GM12878 (cell line): ENCODE data around the gene MYO9B. TPM values are rescaled to one million over a fixed set of nuclear protein-coding genes. Genes with fewer than 3 reads are reported as not detected.
"Not testable (repeated sequence)": the region's sequence is repeated elsewhere in the genome, so short reads cannot be mapped to it uniquely, and the experiment has no call there.

Experiments
- ATAC-seq: fragments of 200-7000 bp; cut with Tn5 transposase; 3 replicates; pipeline ENCODE4 v1.9.1; 2020; ENCODE audit warnings: mild to moderate bottlenecking, moderate library complexity
- BruUV-seq: library from RNA; stranded (reverse); fragments of 400-500 nt; replicated peaks from 2 replicates; lab custom pipeline; 2021; lab: Mats Ljungman, UMichigan
- CTCF ChIA-PET: fragments of 300-600 bp; sonication (Branson Sonifier 250); formaldehyde crosslinking; extraction: SDS; loops from one replicate; lab custom pipeline; 2021; ENCODE audit warnings: inconsistent platforms; lab: Yijun Ruan, JAX
- POLR2A ChIA-PET: fragments of 350-600 bp; formaldehyde crosslinking; extraction: SDS; loops from one replicate; lab custom pipeline; 2021; ENCODE audit warnings: inconsistent platforms; lab: Charles Lee
- RAD21 ChIA-PET: fragments of 300-600 bp; sonication (Branson Sonifier 250); formaldehyde crosslinking; loops from one replicate; lab custom pipeline; 2023; ENCODE audit warnings: antibody characterized with exemption; ENCODE audit not compliant: unreplicated experiment; lab: Charles Lee
- SMC1A ChIA-PET: fragments of 300-600 bp; sonication (Branson Sonifier 250); formaldehyde crosslinking; loops from one replicate; lab custom pipeline; 2023; ENCODE audit not compliant: unreplicated experiment, uncharacterized antibody; lab: Charles Lee
- DNase-seq: peaks from one replicate; pipeline ENCODE4 v3.0.0-alpha.2; 2011; ENCODE audit warnings: low read depth, low spot score
- FAIRE-seq: peaks from 3 replicates; lab custom pipeline; 2011; peaks lifted over from hg19 to GRCh38; lab: Jason Lieb, UNC
- H2AFZ ChIP-seq: 2 replicates; pipeline ENCODE4 v1.6.0; 2011; ENCODE audit warnings: low read depth, low read length, control low read depth; ENCODE audit not compliant: control insufficient read depth
- H3K27ac ChIP-seq: 2 replicates; pipeline ENCODE4 v1.5.1; 2011; ENCODE audit warnings: control low read depth; ENCODE audit not compliant: control insufficient read depth, insufficient read depth
- H3K27me3 ChIP-seq, 2 experiments: replicated peaks in 1 of 2; 2 replicates each; pipeline versions ENCODE4 v1.6.0 to v1.6.1; 2011; ENCODE audit warnings: low read length in 1 of 2; ENCODE audit not compliant: control insufficient read depth in 2 of 2, insufficient read depth in 2 of 2
- H3K36me3 ChIP-seq, 2 experiments: 2 replicates each; pipeline ENCODE4 v1.5.1; 2011; ENCODE audit warnings: low read length in 1 of 2; ENCODE audit not compliant: control insufficient read depth in 2 of 2, insufficient read depth in 2 of 2
- H3K4me1 ChIP-seq: 2 replicates; pipeline ENCODE4 v1.6.1; 2011; ENCODE audit warnings: mild to moderate bottlenecking, low read length, moderate library complexity, mixed read lengths; ENCODE audit not compliant: control insufficient read depth, insufficient read depth
- H3K4me2 ChIP-seq: 2 replicates; pipeline ENCODE4 v1.6.0; 2011; ENCODE audit warnings: control low read depth; ENCODE audit not compliant: control insufficient read depth, insufficient read depth
- H3K4me3 ChIP-seq: fragments of 200-600 bp; sonication (generic); 2 replicates; pipeline ENCODE4 v1.5.1; 2016
- H3K79me2 ChIP-seq: 2 replicates; pipeline ENCODE4 v1.6.0; 2011; ENCODE audit warnings: low read length; ENCODE audit not compliant: control insufficient read depth, insufficient read depth
- H3K9ac ChIP-seq: 2 replicates; pipeline ENCODE4 v1.8.0; 2011; ENCODE audit warnings: low read length, control low read depth, mixed read lengths; ENCODE audit not compliant: control insufficient read depth, insufficient read depth
- H3K9me3 ChIP-seq: replicated peaks from 3 replicates; pipeline ENCODE4 v1.5.1; 2011; ENCODE audit warnings: mild to moderate bottlenecking, low read length; ENCODE audit not compliant: control insufficient read depth, insufficient read depth
- H4K20me1 ChIP-seq: 2 replicates; pipeline ENCODE4 v1.6.0; 2011; ENCODE audit not compliant: control insufficient read depth, insufficient read depth
- BHLHE40 ChIP-seq, 2 experiments: fragments of 450-650 bp in 1 of 2; IDR thresholded peaks; 2 replicates each; pipeline ENCODE4 v1.6.1; 2011 to 2017; ENCODE audit warnings: low read depth in 2 of 2, borderline replicate concordance in 1 of 2, improper control_type of control experiment in 1 of 2, low read length in 1 of 2, mild to moderate bottlenecking in 1 of 2
- CREB1 ChIP-seq: IDR thresholded peaks from 2 replicates; pipeline ENCODE4 v1.6.1; 2012; ENCODE audit warnings: low read depth, mild to moderate bottlenecking, inconsistent platforms
- DPF2 ChIP-seq: fragments of 450-650 bp; IDR thresholded peaks from 2 replicates; pipeline ENCODE4 v1.6.1; 2017; ENCODE audit warnings: mild to moderate bottlenecking
- EP300 ChIP-seq, 2 experiments: fragments of 150-350 bp in 1 of 2; IDR thresholded peaks; 2 replicates each; pipeline ENCODE4 v1.6.1; 2011 to 2012; ENCODE audit warnings: low read depth in 2 of 2, low read length in 2 of 2, borderline replicate concordance in 1 of 2, improper control_type of control experiment in 1 of 2, inconsistent platforms in 1 of 2; ENCODE audit not compliant: control insufficient read depth in 1 of 2
- HDAC2 ChIP-seq: fragments of 200-600 bp; sonication (generic); IDR thresholded peaks from 2 replicates; pipeline ENCODE4 v1.6.1; 2017
- IKZF2 ChIP-seq, 2 experiments: fragments of 450-650 bp; IDR thresholded peaks; 2 replicates each; pipeline ENCODE4 v1.6.1; 2017; ENCODE audit warnings: mild to moderate bottlenecking in 2 of 2, moderate library complexity in 2 of 2
- IRF4 ChIP-seq: IDR thresholded peaks from 2 replicates; pipeline ENCODE4 v1.6.1; 2011; ENCODE audit warnings: low read depth, low read length
- TARDBP ChIP-seq: IDR thresholded peaks from 2 replicates; pipeline ENCODE4 v1.6.1; 2016; ENCODE audit warnings: borderline replicate concordance
- WGBS: methylation state at CpG from one replicate; pipeline ENCODE4 v1.1.6; 2016; ENCODE audit warnings: low lambda C conversion rate; ENCODE audit not compliant: insufficient replicate concordance, insufficient coverage; ENCODE audit errors: missing lambda C conversion rate; 5-methylcytosine and 5-hydroxymethylcytosine counted together
- in situ Hi-C: fragments of 300-500 bp; cut with MboI; formaldehyde crosslinking; loops from 9 replicates; pipeline ENCODE4 v1.14.3; 2018; ENCODE audit warnings: mixed read lengths
- intact Hi-C: fragments of 100-400 bp; cut with micrococcal nuclease; formaldehyde crosslinking; loops from one replicate; pipeline ENCODE4 v1.14.2; 2022; ENCODE audit not compliant: unreplicated experiment
- polyA plus RNA-seq, 11 experiments: library from polyadenylated mRNA; depleted of rRNA in 4 of 11; unstranded in 6 of 11; stranded (reverse) in 5 of 11; fragments of >200 nt; fragmentation: Nextera tagmentation in 4 of 11; fragmentation: Illumina TruSeq in 1 of 11; extraction: Ambion mirVana in 4 of 11; extraction: Trizol in 1 of 11; gene quantifications; 1 replicate in 1 of 11; 2 replicates in 10 of 11; pipeline versions ENCODE4 v1.2.1 to v1.2.3, GENCODE V29; 2011 to 2016; ENCODE audit warnings: inconsistent platforms in 2 of 11, missing spikeins in 2 of 11, low read depth in 1 of 11
- total RNA-seq, 4 experiments: library from RNA; depleted of rRNA in 3 of 4; stranded (reverse); fragments of >200 nt in 3 of 4; fragmentation: Illumina TruSeq in 1 of 4; extraction: Trizol in 1 of 4; gene quantifications; 2 replicates each; pipeline versions ENCODE4 v1.2.1 to v1.2.3, GENCODE V29; 2013 to 2021
- TF ChIP-seq, protein P1 (sequence below): IDR thresholded peaks from 2 replicates; pipeline ENCODE4 v1.6.1; 2012; ENCODE audit warnings: low read depth, low read length, improper control_type of control experiment
- TF ChIP-seq, protein P2 (sequence below): fragments of 450-650 bp; IDR thresholded peaks from 2 replicates; pipeline ENCODE4 v1.6.1; 2017; ENCODE audit warnings: mild to moderate bottlenecking, moderate library complexity

The MYO9B gene
- total and polyA plus RNA-seq, 10 of the 15 experiments (the other 5 are each of a cell fraction or from before 2014, with no cell fraction given) = 5.4 to 165 (median 45.8) TPM

DNA sequence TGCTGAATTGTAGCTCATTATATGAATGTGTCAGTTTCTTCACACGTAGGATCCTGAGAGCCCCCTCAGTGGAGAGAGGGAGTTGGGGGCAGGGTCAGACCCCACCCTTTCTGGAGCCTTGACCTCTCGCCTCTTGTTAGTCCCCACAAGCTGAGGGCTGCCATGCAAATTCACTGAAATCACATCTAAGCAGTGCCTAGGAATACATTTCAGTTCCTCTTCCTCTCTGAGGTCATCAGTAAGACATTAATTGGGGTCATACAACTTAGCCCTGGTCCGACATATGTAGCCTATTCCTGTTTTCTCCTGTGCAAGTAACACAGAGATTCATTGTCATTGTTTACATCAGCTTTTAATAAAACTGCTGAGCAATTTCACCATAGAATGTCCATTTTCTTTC is 30.0 kb downstream of the MYO9B start (continued):
- TF ChIP-seq, protein P1, sequence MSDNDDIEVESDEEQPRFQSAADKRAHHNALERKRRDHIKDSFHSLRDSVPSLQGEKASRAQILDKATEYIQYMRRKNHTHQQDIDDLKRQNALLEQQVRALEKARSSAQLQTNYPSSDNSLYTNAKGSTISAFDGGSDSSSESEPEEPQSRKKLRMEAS = no peak
- peak; percentile 61; the same call in 1 of the 2 replicates for TF ChIP-seq IRF4
- peak; percentile 56 for TF ChIP-seq CREB1
- TF ChIP-seq HDAC2 = no peak
- peak; percentile 42 to 67; a peak in 3 of 4 replicates for TF ChIP-seq IKZF2 (IDR thresholded peaks at IDR 0.05)
- peak; percentile 30 to 76; a peak in 2 of 4 replicates for TF ChIP-seq EP300 (IDR thresholded peaks at IDR 0.05; ENCODE audit: borderline replicate concordance in 1 of 2, control insufficient read depth in 1 of 2, low read depth in 2 of 2, low read length in 2 of 2)
- TF ChIP-seq DPF2 = peak; percentile 72; the same call in 1 of the 2 replicates
- TF ChIP-seq, protein P2, sequence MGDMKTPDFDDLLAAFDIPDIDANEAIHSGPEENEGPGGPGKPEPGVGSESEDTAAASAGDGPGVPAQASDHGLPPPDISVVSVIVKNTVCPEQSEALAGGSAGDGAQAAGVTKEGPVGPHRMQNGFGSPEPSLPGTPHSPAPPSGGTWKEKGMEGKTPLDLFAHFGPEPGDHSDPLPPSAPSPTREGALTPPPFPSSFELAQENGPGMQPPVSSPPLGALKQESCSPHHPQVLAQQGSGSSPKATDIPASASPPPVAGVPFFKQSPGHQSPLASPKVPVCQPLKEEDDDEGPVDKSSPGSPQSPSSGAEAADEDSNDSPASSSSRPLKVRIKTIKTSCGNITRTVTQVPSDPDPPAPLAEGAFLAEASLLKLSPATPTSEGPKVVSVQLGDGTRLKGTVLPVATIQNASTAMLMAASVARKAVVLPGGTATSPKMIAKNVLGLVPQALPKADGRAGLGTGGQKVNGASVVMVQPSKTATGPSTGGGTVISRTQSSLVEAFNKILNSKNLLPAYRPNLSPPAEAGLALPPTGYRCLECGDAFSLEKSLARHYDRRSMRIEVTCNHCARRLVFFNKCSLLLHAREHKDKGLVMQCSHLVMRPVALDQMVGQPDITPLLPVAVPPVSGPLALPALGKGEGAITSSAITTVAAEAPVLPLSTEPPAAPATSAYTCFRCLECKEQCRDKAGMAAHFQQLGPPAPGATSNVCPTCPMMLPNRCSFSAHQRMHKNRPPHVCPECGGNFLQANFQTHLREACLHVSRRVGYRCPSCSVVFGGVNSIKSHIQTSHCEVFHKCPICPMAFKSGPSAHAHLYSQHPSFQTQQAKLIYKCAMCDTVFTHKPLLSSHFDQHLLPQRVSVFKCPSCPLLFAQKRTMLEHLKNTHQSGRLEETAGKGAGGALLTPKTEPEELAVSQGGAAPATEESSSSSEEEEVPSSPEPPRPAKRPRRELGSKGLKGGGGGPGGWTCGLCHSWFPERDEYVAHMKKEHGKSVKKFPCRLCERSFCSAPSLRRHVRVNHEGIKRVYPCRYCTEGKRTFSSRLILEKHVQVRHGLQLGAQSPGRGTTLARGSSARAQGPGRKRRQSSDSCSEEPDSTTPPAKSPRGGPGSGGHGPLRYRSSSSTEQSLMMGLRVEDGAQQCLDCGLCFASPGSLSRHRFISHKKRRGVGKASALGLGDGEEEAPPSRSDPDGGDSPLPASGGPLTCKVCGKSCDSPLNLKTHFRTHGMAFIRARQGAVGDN = peak; percentile 88
- TF ChIP-seq BHLHE40 (IDR thresholded peaks at IDR 0.05; ENCODE audit: borderline replicate concordance in 1 of 2, low read depth in 2 of 2, low read length in 1 of 2) = peak; percentile 59 to 68; a peak in 2 of 4 replicates
- TF ChIP-seq TARDBP = no peak

DNA sequence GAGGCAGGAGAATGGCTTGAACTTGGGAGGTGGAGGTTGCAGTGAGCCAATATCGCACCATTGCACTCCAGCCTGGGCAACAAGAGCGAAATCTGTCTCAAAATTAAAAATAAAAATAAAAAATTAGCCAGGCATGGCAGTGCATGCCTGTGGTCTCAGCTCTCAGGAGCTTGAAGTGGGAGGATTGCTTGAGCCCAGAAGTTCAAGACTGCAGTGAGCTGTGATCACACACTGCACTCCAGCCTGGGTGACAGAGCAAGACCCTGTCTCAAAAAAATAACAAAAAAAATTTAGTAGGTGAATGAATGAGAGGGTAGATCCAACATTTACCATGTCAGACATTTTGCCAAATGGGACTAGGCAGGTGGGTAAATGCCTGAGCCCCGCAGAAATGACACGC is 31.4 kb downstream of the MYO9B start:
- Histone ChIP-seq H3K27ac (peak overlapping the region; percentile 61), H3K79me2 (peaks cover 86% of the 10 kb centered on the region), H3K36me3 (peaks cover 34 to 37% of the 10 kb centered on the region in 2 experiments), H3K4me2 (peak overlapping the region; percentile 55; the same call in 1 of the 2 replicates), H3K4me1 (peaks cover 79% of the 10 kb centered on the region)
- H2AFZ ChIP-seq, H3K9ac ChIP-seq, BruUV-seq, H3K4me3 ChIP-seq, intact Hi-C loops, in situ Hi-C loops, ATAC-seq, H3K9me3 ChIP-seq, FAIRE-seq, DNase-seq, H4K20me1 ChIP-seq, H3K27me3 ChIP-seq: not testable (repeated sequence)
- RAD21 ChIA-PET = interaction anchor here (0.6 to 7.7 kb wide), 2 partner anchors 17 to 619 kb away, joined by 4 to 90 read pairs; no protein-coding TSS in a partner anchor
- WGBS = 34% methylated on average over 4 of the region's 4 CpGs
- POLR2A ChIA-PET = interaction anchor here (1.6 to 6.8 kb wide), 3 partner anchors 10 to 30 kb away, joined by 5 to 64 read pairs (median 7); no protein-coding TSS in a partner anchor
- CTCF ChIA-PET = interaction anchor here (1.0 to 3.6 kb wide), 3 partner anchors 17 to 30 kb away, joined by 3 to 8 read pairs (median 4); no protein-coding TSS in a partner anchor
- SMC1A ChIA-PET = interaction anchor here (1.2 to 7.3 kb wide), 4 partner anchors 17 to 30 kb away, joined by 3 to 66 read pairs (median 6); no protein-coding TSS in a partner anchor
